DMS 273 (cell line): Measurements from ENCODE around the gene FKBP5.

Source experiments
- DNase-seq: peaks from one replicate; lab custom pipeline; 2025; ENCODE audit not compliant: unreplicated experiment; lab: John Stamatoyannopoulos, UW

The FKBP5 gene

GRCh38 chr6:35665573-35665972 lies 23.1 kb downstream of the FKBP5 start:
- no peak for DNase-seq

- DNase-seq, result no peak
Observed at GRCh38 chr6:35664945-35665344, 23.8 kb downstream of the FKBP5 start.

- no peak for DNase-seq
Observed at GRCh38 chr6:35663447-35664235, 25.1 kb downstream of the FKBP5 start.

- no peak for DNase-seq
Observed at GRCh38 chr6:35662999-35663398, 25.7 kb downstream of the FKBP5 start.

- DNase-seq, result no peak
Observed at GRCh38 chr6:35654883-35655282, 33.8 kb downstream of the FKBP5 start.

GRCh38 chr6:35651244-35651643 lies 37.5 kb downstream of the FKBP5 start:
- no peak for DNase-seq

- DNase-seq, result no peak
Observed at GRCh38 chr6:35650015-35650414, 38.7 kb downstream of the FKBP5 start.

GRCh38 chr6:35648203-35648602 lies 40.5 kb downstream of the FKBP5 start:
- DNase-seq, result no peak

GRCh38 chr6:35647400-35647799 lies 41.3 kb downstream of the FKBP5 start:
- DNase-seq, result no peak

GRCh38 chr6:35643162-35643535 lies 45.6 kb downstream of the FKBP5 start:
- DNase-seq, result no peak

GRCh38 chr6:35642471-35643161 lies 46.1 kb downstream of the FKBP5 start:
- DNase-seq, result no peak

- no peak for DNase-seq
Observed at GRCh38 chr6:35640017-35640664, 48.6 kb downstream of the FKBP5 start.

- no peak for DNase-seq
Observed at GRCh38 chr6:35638679-35639078, 50.0 kb downstream of the FKBP5 start.

GRCh38 chr6:35637911-35638310 lies 50.8 kb downstream of the FKBP5 start:
- no peak for DNase-seq

GRCh38 chr6:35635601-35636597 lies 52.8 kb downstream of the FKBP5 start:
- DNase-seq, result no peak

GRCh38 chr6:35634316-35634715 lies 54.4 kb downstream of the FKBP5 start:
- no peak for DNase-seq

- no peak for DNase-seq
Observed at GRCh38 chr6:35633579-35634089, 55.1 kb downstream of the FKBP5 start.

GRCh38 chr6:35629876-35630378 lies 58.8 kb downstream of the FKBP5 start:
- DNase-seq, result no peak

- DNase-seq, result no peak
Observed at GRCh38 chr6:35626401-35626800, 62.3 kb downstream of the FKBP5 start.

- DNase-seq, result peak; percentile 23
Observed at GRCh38 chr6:35624341-35625070, 64.2 kb downstream of the FKBP5 start.
